Activated naive CD4-positive, alpha-beta T cell treated with Interleukin-2 at 50 U/mL for 16 hours (primary cell): ENCODE measurements around the gene GADL1.
A peak's percentile ranks its signal among the peaks of the same experiment; 100 is the strongest.

Source experiments
- DNase-seq: peaks from one replicate; pipeline ENCODE4 v3.0.0-alpha.2; 2020

The GADL1 gene, protein sequence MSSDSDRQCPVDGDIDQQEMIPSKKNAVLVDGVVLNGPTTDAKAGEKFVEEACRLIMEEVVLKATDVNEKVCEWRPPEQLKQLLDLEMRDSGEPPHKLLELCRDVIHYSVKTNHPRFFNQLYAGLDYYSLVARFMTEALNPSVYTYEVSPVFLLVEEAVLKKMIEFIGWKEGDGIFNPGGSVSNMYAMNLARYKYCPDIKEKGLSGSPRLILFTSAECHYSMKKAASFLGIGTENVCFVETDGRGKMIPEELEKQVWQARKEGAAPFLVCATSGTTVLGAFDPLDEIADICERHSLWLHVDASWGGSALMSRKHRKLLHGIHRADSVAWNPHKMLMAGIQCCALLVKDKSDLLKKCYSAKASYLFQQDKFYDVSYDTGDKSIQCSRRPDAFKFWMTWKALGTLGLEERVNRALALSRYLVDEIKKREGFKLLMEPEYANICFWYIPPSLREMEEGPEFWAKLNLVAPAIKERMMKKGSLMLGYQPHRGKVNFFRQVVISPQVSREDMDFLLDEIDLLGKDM

DNA sequence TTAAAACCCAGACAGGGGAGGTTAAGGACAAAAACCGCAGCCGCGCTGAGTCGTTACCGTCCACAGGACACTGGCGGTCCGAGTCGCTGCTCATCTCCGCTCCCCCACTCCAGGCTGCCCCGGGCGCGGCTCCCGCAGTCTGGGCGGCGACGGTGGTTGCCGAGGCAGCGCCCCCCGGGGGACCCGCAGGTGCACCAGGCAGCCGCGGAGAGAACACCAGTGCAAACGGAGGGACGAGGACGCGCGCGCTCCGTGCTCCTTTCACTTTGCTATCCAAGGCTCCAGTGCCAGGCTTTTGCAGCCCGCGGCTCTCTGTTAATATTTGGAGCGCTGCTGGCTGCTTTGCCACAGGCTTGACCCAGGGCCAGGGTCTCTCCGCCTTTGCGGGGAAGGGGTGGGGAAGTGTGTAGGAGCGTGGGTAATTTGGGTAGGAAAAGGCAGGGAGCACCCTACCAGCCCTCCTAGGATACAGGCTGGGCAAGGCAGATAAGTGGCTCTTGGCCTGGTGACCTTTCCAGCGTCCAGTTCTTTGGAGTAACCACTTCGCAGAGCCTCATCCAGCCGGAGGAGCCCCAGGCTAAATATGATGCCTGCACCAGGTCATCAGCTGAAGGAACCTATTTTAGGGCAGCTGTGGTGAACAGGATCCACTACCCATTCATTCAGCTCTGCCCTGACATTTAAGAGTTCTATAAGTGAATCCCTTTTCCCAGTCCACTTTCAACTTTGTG lies at the start of gene GADL1:
Gene GADL1, minus strand, starts transcription at position 141 of the 731 bp plus-strand sequence. Its CDS starts 47 bp downstream, at position 94.
- peak; percentile 15 for DNase-seq

DNA sequence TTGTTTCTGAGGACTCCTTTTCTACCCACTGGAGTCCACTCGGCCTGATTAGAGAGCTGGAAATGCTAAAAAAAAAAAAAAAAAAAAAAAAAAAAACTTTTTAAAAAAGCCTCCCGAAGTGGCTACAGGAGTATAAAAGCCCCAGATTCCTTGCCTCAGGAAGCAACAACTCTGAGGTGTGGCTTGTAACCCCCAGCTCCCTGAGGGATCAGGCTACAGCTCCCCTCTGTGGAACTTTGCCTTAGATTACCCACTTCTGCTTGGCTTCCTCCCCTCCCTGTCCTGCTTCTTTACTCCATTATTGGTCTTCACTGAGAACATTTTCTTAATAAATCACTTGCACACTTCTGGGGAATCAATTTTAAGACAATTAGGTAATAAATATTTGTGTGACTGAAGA lies 49.7 kb upstream of the GADL1 start:
- no peak for DNase-seq

DNA sequence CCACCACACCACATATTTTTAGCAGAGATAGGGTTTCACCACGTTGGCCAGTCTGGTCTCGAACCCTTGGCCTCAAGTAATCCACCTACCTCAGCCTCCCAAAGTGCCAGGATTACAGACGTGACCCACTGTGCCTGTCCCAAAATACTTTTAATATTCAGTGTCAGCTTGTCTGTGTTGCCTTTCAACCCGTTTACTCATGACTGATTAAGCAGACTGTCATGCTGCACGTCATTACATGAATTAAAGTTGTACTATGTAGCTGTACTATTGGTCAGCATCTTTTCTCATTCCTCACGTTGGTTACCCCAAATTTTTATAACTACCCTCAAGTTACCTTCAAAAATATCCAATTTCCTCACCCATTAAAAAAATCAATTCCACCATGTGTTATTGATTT lies 48.7 kb upstream of the GADL1 start:
- no peak for DNase-seq

DNA sequence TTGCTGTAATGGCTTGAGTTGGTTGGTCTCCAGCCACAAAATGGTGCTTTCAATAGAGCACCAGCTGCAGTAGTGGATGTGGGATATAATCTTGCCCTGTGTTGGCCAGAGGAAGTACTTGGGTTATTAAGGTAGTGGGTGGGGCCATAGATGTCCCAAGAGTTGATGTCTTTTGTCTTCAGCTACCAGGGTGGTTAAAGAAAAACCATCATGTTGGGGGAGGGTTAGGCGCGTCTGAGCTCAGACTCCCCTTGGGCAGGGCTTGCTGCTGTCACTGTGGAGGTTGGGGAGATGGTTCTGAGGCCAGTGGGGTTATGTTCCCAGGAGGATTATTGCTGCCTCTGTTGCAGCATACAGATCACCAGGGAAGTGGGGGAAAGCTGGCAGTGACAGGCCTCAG lies 46.9 kb upstream of the GADL1 start:
- DNase-seq: no peak

DNA sequence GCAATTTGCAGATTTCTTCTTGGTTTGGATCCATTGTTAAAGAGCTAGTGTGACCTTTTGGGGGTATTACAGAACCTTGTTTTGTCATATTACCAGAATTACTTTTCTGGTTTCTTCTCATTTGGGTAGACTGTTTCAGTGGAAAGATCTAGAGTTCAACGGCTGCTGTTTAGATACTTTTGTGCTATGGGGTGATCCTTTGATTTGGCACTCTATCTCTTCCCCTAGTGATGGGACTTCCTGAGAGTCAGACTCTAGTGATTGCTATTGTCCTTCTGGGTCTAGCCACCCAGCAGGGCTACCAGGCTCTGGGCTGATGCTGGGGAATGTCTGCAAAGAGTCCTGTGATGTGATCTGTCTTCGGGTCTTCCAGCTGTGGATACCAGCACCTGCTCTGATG lies 46.3 kb upstream of the GADL1 start:
- no peak for DNase-seq

DNA sequence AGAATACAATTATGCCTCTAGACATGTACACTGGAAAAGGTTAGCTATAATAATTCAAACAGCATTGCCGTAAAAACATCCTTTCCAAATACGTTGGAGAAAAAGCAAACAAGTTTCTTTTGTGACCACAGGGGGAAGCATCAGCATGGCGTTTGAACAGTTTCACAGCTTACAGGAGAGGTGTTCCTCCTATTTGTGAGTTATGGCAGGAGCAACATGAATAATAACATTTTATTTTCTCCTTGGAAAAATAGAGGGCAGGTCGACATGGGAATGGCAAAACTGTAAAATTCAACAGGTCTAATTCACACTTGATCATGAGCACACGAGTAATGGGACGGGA lies 39.7 kb upstream of the GADL1 start:
- no peak for DNase-seq

DNA sequence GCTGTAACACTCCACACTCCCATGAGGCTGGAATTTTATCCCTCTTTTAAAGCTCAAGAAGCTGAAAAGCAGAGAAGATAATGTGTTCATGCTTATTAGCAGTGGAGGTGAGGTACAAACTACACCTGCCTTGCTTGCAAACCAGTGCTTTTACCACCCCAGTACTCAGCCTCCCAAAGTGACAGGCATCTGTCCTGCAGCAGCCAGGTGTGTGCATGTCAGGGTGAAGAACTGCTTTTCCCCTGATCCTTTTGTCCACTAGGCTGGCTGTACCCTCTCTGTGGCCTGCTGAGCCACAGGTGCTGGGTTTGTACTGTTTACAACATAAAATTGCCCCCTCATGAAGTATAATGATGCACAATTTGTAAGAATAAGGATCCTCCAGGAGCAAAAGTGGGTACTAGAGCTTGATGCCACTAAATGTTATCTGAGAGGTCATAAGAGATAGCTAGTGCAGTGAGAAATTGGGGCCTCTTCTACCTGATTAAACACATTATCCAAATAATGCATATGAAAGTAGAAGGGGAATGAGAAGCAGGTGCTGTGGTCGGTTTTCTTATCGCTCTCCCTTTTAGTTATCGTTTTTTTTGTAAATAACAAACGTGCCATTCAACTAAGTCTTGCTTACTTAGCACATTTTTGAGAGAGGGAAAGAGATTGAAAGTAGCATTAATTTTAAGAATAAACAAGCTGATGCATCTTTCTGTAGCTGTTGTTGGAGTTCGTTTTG lies 39.2 kb upstream of the GADL1 start:
- no peak for DNase-seq

DNA sequence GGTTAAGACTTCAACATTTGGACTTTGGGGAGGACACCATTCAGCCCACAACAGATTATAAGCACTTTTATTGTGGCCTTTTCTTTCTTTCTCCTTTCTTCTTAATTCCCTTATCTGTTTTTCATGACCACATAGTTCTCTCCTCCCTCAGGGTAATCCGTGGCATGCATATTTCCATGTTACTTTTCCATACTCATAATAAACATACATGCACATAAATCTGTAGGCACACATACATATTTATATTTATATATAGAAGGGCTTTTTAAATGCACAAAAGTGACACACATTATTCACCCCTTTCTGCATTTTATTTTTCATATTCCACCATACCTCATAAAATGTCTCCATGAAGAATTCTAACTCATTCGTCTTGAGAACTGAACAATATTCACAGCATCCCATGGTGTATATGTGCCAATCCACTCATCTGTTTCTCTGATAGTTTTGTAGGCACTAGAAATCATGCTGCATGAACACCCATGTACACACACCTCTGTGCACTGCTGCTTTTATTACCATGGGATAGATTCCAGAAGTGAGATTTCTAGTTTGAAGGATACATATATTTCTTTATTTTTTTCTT lies 38.1 kb upstream of the GADL1 start:
- no peak for DNase-seq

DNA sequence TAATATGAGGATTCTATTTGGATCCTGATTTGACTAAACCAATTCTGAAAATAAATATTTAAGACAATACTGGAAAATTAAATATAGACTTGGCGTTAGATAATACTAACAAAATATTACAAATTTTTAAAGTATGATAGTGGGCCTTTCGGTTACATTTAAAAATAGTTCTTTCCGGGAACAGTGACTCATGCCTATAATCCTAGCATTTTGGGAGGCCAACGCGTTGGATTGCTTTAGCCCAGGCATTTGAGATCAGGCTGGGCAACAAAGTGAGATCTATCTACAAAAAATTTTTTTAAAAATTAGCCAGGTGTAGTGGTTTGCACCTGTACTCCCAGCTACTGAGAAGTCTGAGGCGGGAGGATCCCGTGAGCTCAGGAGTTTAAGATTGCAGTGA lies 30.3 kb upstream of the GADL1 start:
- DNase-seq: no peak

DNA sequence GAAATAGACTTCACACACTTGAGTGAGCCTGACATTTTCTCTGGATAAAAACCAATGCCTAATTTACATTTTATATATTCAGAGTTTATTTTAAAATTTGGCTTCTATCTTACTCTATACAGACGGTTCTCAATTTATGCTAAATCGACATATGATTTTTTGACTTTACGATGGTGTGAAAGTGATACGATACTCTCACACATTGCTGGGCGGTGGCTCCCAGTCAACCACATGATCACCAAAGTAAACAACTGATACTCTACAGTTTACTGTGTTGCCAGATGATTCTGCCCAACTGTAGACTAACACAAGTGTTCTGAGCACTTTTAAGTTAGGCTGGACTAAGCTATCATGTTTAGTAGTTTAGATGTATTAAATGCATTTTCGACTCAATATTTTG lies 25.1 kb upstream of the GADL1 start:
- no peak for DNase-seq

DNA sequence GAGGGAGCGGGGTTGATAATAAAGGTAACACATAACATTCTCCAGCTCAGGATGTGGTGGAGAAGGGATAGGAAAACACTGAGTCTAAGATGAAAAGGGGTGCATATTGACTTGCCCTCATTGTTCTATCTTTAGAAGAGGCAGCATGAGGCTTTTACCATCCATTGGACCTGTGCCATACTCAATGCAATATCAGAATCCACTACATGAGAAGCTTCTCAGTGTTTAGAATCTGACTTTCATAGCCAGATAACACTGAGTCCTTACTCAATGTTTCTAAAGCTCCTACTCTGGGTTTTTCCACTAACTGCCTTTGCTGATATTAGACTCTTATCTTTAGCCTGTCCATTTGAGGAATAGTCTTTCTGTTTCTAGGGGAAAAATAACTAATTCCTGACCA lies 24.3 kb upstream of the GADL1 start:
- no peak for DNase-seq

DNA sequence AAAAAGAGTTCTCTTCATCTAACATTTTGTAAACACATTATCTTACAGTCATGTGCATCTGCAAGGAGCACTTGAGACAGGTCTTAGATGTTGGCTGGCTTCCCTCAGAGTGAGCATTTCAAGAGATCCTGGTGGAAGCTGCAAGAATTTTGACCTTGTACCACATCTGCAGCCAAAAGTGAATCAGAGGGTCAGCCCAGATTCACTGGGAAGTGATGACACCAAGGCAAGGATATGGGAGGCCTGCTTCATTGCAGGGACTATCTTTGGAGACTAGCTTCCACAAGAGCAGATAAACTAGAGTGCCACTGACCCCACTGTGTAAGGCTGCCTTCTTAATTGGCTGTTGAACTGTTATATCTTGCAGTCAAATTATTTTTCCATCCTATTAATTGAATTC lies 21.3 kb upstream of the GADL1 start:
- DNase-seq: no peak

DNA sequence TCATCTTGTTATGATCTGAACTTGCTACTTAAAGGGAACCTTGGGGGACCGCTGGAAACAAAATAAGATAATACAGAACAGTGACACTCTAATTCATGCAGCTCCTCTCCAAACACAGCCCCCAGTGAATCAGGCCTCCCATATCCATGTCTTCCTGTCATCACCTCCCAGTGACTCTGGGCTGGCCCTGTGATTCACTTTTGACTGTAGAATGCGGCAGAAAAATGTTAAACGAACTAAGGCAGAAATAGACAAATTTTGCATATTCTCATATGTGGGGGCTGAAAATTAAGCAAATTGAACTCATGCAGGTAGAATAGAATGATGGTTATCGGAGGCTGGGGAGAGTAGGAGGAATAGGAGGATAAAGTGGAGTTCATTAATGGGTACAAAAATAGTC lies 20.2 kb upstream of the GADL1 start:
- no peak for DNase-seq

DNA sequence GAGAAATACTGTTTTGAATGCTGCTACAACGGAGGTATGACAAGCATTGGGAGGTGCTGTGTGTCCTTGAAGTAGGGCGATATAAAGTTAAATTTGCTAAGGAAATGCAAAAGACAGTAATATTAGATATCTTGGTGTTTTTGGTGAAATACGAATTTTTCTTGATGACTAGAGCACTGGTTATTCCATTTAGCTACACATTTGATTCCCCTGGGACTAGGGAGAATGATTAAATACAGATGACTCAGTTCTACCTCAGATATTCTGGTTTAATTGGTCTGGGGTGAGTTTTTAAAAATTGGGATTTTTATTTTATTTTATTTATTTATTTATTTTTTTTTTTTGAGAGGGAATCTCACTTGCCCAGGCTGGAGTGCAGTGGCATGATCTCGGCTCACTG lies 18.7 kb upstream of the GADL1 start:
- no peak for DNase-seq

DNA sequence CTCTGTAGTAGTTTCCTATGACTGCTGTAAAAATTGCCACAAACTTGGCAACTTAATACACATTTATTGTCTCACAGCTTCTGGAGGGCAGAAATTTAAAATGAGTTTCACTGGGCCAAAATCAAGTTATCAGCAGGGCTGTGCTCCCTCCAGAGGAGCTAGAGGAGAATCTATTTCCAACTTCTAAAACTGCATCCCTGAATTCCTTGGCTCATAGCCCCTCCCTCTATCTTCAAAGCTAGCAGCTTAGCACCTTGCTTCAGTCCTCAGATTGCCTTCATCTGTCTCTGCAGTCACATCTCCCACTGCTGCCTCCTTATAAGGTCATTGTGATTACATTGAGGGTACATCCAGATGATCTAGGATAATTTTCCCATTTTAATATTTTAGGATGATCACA lies 17.8 kb upstream of the GADL1 start:
- DNase-seq: no peak

DNA sequence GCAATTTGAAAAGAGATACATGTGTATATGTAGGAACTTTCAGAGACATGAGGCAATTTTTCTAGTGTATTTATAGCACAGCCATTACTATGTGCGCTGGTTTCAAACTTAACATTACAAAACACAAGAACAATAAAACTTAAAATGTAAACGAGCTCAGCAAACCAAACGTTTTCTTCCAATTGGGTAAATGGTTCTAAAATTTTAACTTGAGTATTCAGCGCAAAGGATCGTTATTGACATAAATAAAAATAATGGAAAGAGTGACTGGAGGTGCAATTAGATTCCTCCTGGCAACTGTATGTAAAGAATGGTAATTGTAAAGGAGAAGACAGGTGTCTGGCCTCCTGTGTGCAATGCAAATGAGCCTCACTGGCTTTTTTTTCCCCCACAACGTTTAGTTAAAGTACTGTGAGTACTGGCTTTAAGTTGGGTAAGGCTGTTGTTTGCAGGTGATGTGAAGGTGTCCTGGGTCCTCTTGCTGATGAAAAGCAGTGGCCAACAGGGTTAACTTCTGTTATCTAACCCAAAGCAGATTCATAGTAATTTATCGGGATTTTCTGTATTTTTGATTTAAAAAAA lies 14.1 kb upstream of the GADL1 start:
- DNase-seq: no peak

DNA sequence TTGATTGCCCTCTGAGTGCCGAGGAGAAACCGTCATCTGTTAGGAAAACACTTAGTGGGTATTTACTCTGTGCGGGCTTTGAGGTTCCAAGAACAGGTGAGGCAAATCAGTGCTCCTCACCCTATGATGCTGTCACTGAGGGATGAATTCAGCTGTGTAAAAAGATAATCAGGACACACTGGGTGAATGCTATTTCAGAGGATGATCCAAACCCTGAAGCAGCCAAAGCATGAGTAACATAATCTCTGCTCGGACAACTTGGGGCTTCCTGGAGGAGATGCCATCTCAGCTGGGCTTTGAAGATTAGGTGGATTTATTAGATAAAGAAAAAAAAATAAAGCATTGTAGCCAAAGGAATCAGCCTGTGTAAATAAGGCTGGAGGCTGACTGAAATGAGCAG lies 10.5 kb upstream of the GADL1 start:
- DNase-seq: no peak

DNA sequence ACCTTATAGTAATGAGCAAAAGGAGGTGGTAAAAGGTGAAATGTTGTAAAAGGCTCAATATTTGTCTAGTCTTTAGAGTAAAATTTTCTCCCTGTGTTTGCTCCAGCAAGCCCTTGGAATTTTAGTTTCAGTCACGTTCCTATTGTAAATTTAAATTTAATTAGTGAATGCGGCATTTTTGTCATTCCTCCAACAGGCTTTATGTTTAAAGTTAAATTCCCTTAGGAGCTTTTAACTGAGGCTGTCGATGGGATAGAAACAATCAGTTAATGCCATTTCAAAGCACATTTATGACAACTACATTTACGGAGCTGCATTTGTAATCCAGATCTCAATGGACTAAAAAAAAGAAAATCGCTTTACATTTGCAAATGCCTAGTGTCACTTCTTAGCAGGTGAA lies 868 bp upstream of the GADL1 start:
- DNase-seq: no peak

DNA sequence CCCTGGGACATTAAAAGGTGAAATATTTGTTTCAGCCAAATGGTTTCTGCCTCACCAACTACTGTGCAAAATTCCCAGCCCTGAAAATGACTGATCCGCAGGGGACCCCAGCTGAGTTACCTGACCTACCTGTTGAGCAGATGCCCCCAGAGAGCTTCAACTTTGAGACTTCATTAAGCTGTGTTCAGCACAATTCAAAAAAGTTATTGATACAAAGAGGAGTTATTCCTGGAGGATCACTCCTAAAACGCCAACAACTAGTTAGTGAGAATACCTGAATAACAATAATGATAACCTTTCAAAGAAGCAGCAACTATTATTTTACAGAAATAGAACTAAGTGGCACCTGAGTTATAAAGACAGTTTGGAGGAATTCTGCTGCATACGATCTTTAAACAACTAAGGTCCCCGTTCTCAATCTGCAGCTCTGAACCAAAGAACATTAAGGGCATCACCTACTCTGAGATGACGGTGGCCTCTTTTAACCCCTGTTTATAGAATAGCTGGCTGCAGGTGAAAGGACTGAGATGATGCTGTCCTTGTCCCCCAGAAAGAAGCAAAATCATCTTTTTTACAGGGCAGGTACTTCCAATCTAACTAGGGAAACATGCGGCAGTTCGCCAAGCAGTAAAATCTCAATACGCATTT lies 659 bp downstream of the GADL1 start:
- DNase-seq: no peak

DNA sequence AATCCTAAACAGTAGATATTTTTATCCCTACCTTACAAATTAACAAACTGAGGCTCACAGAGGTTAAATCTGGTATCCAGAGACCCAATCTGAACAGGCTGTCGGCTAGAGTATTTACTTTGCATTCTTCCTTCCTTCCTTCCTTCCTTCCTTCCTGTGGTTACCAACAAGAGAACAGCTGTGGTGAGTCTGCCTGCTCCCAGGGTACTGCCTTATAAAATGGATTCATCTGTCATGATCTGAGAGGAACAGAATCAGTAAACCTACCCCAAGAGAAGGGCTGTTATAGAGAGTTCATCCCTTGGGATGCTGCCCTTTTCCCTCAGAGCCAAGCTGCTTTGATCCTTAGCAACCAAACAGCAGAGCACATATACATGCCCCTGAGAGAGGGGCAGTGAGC lies 3.6 kb downstream of the GADL1 start:
- no peak for DNase-seq

DNA sequence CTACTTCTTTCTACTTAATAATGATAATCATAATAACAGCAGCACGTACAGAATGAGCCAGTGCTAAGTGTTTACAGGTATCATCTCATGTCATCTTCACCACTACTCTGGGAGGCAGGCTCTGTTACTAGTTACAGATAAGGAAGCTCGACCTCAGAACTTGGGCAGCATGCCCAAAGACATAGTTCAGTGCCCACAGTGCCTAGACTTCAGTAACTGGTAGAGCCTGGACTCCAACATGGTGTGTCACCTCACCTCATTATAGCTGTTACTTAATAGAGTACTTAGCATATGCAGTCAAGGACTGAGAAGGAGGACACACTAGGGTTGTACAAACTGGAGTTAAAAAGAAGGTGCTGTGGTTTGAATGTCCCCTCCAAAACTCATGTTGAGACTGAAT lies 7.6 kb downstream of the GADL1 start:
- DNase-seq: no peak

DNA sequence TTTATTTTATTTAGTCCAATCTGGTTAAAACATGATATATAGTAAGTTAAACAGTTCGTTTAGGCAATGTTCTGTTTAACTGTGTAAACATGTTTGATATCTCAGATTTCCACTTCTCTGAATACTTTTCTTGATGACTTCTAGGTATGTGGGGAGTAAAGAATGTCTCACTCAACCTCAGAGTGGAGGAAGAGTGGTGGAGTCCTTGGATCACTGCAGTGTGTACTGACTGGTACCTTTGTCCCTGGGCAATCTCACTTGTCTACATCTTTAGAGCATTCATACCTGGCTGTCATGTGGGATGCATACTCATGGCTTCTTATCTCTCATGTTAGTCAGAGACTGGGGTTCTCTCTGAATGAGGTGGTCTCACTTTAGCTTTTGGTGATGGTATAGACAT lies 15.6 kb downstream of the GADL1 start:
- DNase-seq: no peak

DNA sequence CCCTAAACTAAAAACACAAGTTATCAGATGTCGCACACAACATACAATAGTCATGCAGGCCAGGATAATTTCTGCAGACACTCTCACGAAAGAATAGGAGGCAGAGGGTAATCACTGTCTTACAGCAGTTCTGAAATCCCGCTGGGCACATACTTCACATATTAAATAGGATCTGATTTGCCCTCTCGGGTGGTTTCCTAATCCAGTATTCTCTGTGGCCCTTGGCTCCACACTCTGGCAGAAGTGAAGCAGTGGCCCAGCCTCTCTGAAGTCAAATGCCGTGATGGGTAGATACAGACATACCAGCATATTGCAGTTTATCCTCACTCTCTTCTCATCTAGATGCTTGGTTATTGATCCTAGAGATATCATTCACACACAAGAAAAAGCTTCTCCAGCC lies 19.0 kb downstream of the GADL1 start:
- no peak for DNase-seq
